PC-9 (cell line): ENCODE results near the gene C1orf21. TPM values are rescaled to one million over a fixed set of nuclear protein-coding genes. Genes with fewer than 3 reads are reported as not detected.

Experiments
- BruUV-seq: library from RNA; stranded (reverse); fragments of 400-500 nt; replicated peaks from 2 replicates; lab custom pipeline; 2021; lab: Mats Ljungman, UMichigan
- CTCF ChIA-PET: fragments of 300-600 bp; sonication (Branson Sonifier 250); formaldehyde crosslinking; loops from one replicate; lab custom pipeline; 2022; ENCODE audit warnings: antibody characterized with exemption; lab: Charles Lee
- POLR2A ChIA-PET: fragments of 300-600 bp; sonication (Branson Sonifier 250); formaldehyde crosslinking; loops from one replicate; lab custom pipeline; 2022; ENCODE audit warnings: antibody characterized with exemption; ENCODE audit not compliant: unreplicated experiment; lab: Charles Lee
- DNase-seq, 2 experiments: peaks; one replicate each; pipeline versions ENCODE4 v3.0.0 to v3.0.0-alpha.2; 2015 to 2022; ENCODE audit warnings: mixed read lengths in 1 of 2
- H2AFZ ChIP-seq: fragments of 200-600 bp; sonication (generic); 2 replicates; pipeline ENCODE4 v1.8.1; 2017; ENCODE audit warnings: antibody characterized with exemption
- H3F3A ChIP-seq: fragments of 200-600 bp; sonication (generic); 2 replicates; pipeline ENCODE4 v1.8.1; 2017; ENCODE audit warnings: antibody characterized with exemption, mild to moderate bottlenecking, low read depth; ENCODE audit not compliant: insufficient read depth
- H3K27ac ChIP-seq: fragments of 200-600 bp; sonication (generic); 2 replicates; pipeline ENCODE4 v1.6.1; 2016; ENCODE audit warnings: mixed run types
- H3K27me3 ChIP-seq: fragments of 200-600 bp; sonication (generic); 2 replicates; pipeline ENCODE4 v1.6.1; 2016; ENCODE audit warnings: low read depth, mixed run types; ENCODE audit not compliant: insufficient read depth
- H3K36me3 ChIP-seq: fragments of 200-600 bp; sonication (generic); 2 replicates; pipeline ENCODE4 v1.6.1; 2016; ENCODE audit warnings: low read depth, mixed run types
- H3K4me1 ChIP-seq: fragments of 200-600 bp; sonication (generic); replicated peaks from 2 replicates; pipeline ENCODE4 v1.6.1; 2016; ENCODE audit warnings: mixed run types; ENCODE audit not compliant: insufficient read depth
- H3K4me2 ChIP-seq: fragments of 200-600 bp; sonication (generic); 2 replicates; pipeline ENCODE4 v1.6.1; 2017; ENCODE audit warnings: mixed run types
- H3K4me3 ChIP-seq: fragments of 200-600 bp; sonication (generic); 2 replicates; pipeline ENCODE4 v1.6.1; 2016; ENCODE audit warnings: mixed run types
- H3K79me2 ChIP-seq: fragments of 200-600 bp; sonication (generic); 2 replicates; pipeline ENCODE4 v1.6.1; 2017; ENCODE audit warnings: low read depth, mixed run types
- H3K9me2 ChIP-seq: fragments of 200-600 bp; sonication (generic); 2 replicates; pipeline ENCODE4 v1.8.1; 2017; ENCODE audit warnings: mild to moderate bottlenecking; ENCODE audit not compliant: insufficient read depth
- H3K9me3 ChIP-seq: fragments of 200-600 bp; sonication (generic); 2 replicates; pipeline ENCODE4 v1.8.1; 2016; ENCODE audit warnings: low read depth; ENCODE audit not compliant: insufficient read depth
- H4K20me1 ChIP-seq: fragments of 200-600 bp; sonication (generic); 2 replicates; pipeline ENCODE4 v1.8.1; 2017; ENCODE audit not compliant: insufficient read depth
- EZH2 ChIP-seq: fragments of 200-600 bp; sonication (generic); IDR thresholded peaks from 2 replicates; pipeline ENCODE4 v1.8.0; 2017; ENCODE audit warnings: antibody characterized with exemption, low read depth
- intact Hi-C: fragments of 100-400 bp; cut with micrococcal nuclease; formaldehyde crosslinking; loops from one replicate; pipeline ENCODE4 v1.10.0; 2022; ENCODE audit not compliant: unreplicated experiment
- total RNA-seq: library from RNA; stranded (reverse); gene quantifications from 2 replicates; pipeline ENCODE4 v1.2.3, GENCODE V29; 2021
- TF ChIP-seq, protein P1 (sequence below): fragments of 200-600 bp; sonication (generic); conservative IDR thresholded peaks from 2 replicates; pipeline ENCODE4 v1.6.1; 2017; ENCODE audit warnings: mixed run types, antibody characterized with exemption, mild to moderate bottlenecking, moderate library complexity

C1orf21 gene
- total RNA-seq, 1 experiment from 2014 or later = 13.8 TPM

DNA sequence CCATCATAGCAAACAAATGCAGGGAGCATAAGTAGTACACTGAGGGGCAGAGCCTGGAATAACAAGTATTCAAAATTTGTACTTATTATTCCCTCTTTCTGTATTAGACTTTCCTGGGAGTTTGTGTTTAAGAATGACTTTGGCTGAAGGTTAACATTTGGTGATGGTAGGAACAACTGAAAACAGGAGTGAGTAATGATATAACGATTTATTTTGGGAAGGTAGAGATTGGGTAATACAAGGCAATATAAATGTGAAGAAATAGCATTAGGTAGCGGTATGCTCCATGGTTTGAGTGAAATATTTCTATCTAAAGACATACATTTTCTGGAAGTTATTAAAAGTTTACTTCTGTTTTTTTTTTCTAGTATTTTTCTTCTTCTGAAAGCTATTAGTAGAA is 18.5 kb upstream of the C1orf21 start:
- H4K20me1 ChIP-seq = no peaks in the 10 kb centered on the region
- intact Hi-C loops = no loop called here
- no peaks in the 10 kb centered on the region for H3K9me3 ChIP-seq
- H3K4me3 ChIP-seq = no peak overlapping the region
- H3F3A ChIP-seq = no peaks in the 10 kb centered on the region
- BruUV-seq = no TSS peak
- H3K27ac ChIP-seq = no peak overlapping the region
- no peak for DNase-seq
- H2AFZ ChIP-seq = no peak overlapping the region
- H3K9me2 ChIP-seq = no peaks in the 10 kb centered on the region
- H3K4me1 ChIP-seq = no peaks in the 10 kb centered on the region
- no peaks in the 10 kb centered on the region for H3K36me3 ChIP-seq
- POLR2A ChIA-PET = no interaction called here
- no peaks in the 10 kb centered on the region for H3K79me2 ChIP-seq
- H3K4me2 ChIP-seq = no peak overlapping the region
- no peaks in the 10 kb centered on the region for H3K27me3 ChIP-seq
- CTCF ChIA-PET = no interaction called here
- TF ChIP-seq, protein P1, sequence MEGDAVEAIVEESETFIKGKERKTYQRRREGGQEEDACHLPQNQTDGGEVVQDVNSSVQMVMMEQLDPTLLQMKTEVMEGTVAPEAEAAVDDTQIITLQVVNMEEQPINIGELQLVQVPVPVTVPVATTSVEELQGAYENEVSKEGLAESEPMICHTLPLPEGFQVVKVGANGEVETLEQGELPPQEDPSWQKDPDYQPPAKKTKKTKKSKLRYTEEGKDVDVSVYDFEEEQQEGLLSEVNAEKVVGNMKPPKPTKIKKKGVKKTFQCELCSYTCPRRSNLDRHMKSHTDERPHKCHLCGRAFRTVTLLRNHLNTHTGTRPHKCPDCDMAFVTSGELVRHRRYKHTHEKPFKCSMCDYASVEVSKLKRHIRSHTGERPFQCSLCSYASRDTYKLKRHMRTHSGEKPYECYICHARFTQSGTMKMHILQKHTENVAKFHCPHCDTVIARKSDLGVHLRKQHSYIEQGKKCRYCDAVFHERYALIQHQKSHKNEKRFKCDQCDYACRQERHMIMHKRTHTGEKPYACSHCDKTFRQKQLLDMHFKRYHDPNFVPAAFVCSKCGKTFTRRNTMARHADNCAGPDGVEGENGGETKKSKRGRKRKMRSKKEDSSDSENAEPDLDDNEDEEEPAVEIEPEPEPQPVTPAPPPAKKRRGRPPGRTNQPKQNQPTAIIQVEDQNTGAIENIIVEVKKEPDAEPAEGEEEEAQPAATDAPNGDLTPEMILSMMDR = no peak
- no peak for TF ChIP-seq EZH2

- CTCF ChIA-PET = no interaction called here
- DNase-seq = no peak
- Histone ChIP-seq H3K27me3 (no peaks in the 10 kb centered on the region), H3F3A (no peaks in the 10 kb centered on the region), H2AFZ (no peak overlapping the region), H3K4me2 (no peak overlapping the region), H3K9me2 (no peaks in the 10 kb centered on the region), H4K20me1 (no peaks in the 10 kb centered on the region), H3K27ac (no peak overlapping the region), H3K9me3 (no peaks in the 10 kb centered on the region), H3K4me3 (no peak overlapping the region), H3K79me2 (no peaks in the 10 kb centered on the region), H3K36me3 (no peaks in the 10 kb centered on the region), H3K4me1 (no peaks in the 10 kb centered on the region)
- TF ChIP-seq EZH2 = no peak
- TF ChIP-seq, protein P1 = no peak
- intact Hi-C loops = no loop called here
- no TSS peak for BruUV-seq
- POLR2A ChIA-PET = no interaction called here
Observed at GRCh38 chr1:184370850-184371249, 16.0 kb upstream of the C1orf21 start.

- ChIA-PET POLR2A (no interaction called here), CTCF (no interaction called here)
- H3K4me1 ChIP-seq = no peaks in the 10 kb centered on the region
- H3K36me3 ChIP-seq = no peaks in the 10 kb centered on the region
- no peaks in the 10 kb centered on the region for H3K79me2 ChIP-seq
- no peaks in the 10 kb centered on the region for H3K27me3 ChIP-seq
- no peak overlapping the region for H3K27ac ChIP-seq
- no peaks in the 10 kb centered on the region for H3K9me2 ChIP-seq
- no peak overlapping the region for H2AFZ ChIP-seq
- H3F3A ChIP-seq = no peaks in the 10 kb centered on the region
- TF ChIP-seq EZH2 = no peak
- TF ChIP-seq, protein P1 = no peak
- no peak for DNase-seq
- no peak overlapping the region for H3K4me2 ChIP-seq
- H4K20me1 ChIP-seq = no peaks in the 10 kb centered on the region
- H3K4me3 ChIP-seq = no peak overlapping the region
- BruUV-seq = no TSS peak
- H3K9me3 ChIP-seq = no peaks in the 10 kb centered on the region
- intact Hi-C loops = no loop called here
Observed at GRCh38 chr1:184373155-184373554, 13.7 kb upstream of the C1orf21 start.
